ENCODE data around the gene SLC5A11. TPM values are rescaled to one million over a fixed set of nuclear protein-coding genes. Genes with fewer than 3 reads are reported as not detected.
"Not testable (repeated sequence)": the region's sequence is repeated elsewhere in the genome, so short reads cannot be mapped to it uniquely, and the experiment has no call there.

The SLC5A11 gene
- total RNA-seq, 1 donor from 2014 or later: not detected

- DNase-seq (ENCODE audit: low read depth in 2 of 2): not testable (repeated sequence)
Observed at GRCh38 chr16:24856871-24857270, 11.1 kb downstream of the SLC5A11 start.

GRCh38 chr16:24858219-24859041 lies 12.7 kb downstream of the SLC5A11 start:
- peak; percentile 64 to 72 for DNase-seq (ENCODE audit: low read depth in 2 of 2)

GRCh38 chr16:24861461-24861860 lies 15.7 kb downstream of the SLC5A11 start:
- no peak for DNase-seq (ENCODE audit: low read depth in 2 of 2)

- DNase-seq (ENCODE audit: low read depth in 2 of 2): no peak
Observed at GRCh38 chr16:24863582-24864437, 18.0 kb downstream of the SLC5A11 start.

- no peak for DNase-seq (ENCODE audit: low read depth in 2 of 2)
Observed at GRCh38 chr16:24869033-24869432, 23.3 kb downstream of the SLC5A11 start.

GRCh38 chr16:24871891-24872290 lies 26.1 kb downstream of the SLC5A11 start:
- DNase-seq (ENCODE audit: low read depth in 2 of 2): no peak

GRCh38 chr16:24873028-24873427 lies 27.3 kb downstream of the SLC5A11 start:
- DNase-seq (ENCODE audit: low read depth in 2 of 2): no peak

GRCh38 chr16:24875466-24875865 lies 29.7 kb downstream of the SLC5A11 start:
- DNase-seq (ENCODE audit: low read depth in 2 of 2): no peak

GRCh38 chr16:24876231-24876630 lies 30.5 kb downstream of the SLC5A11 start:
- no peak for DNase-seq (ENCODE audit: low read depth in 2 of 2)

GRCh38 chr16:24879684-24880083 lies 33.9 kb downstream of the SLC5A11 start:
- no peak for DNase-seq (ENCODE audit: low read depth in 2 of 2)

GRCh38 chr16:24883714-24884151 lies 38.0 kb downstream of the SLC5A11 start:
- no peak for DNase-seq (ENCODE audit: low read depth in 2 of 2)

GRCh38 chr16:24887472-24887871 lies 41.7 kb downstream of the SLC5A11 start:
- DNase-seq (ENCODE audit: low read depth in 2 of 2): no peak

- no peak for DNase-seq (ENCODE audit: low read depth in 2 of 2)
Observed at GRCh38 chr16:24890746-24891145, 45.0 kb downstream of the SLC5A11 start.

GRCh38 chr16:24896439-24896838 lies 50.7 kb downstream of the SLC5A11 start:
- DNase-seq (ENCODE audit: low read depth in 2 of 2): no peak

- DNase-seq (ENCODE audit: low read depth in 2 of 2): not testable (repeated sequence)
Observed at GRCh38 chr16:24897522-24897921, 51.8 kb downstream of the SLC5A11 start.

GRCh38 chr16:24900230-24900629 lies 54.5 kb downstream of the SLC5A11 start:
- no peak for DNase-seq (ENCODE audit: low read depth in 2 of 2)

GRCh38 chr16:24906199-24906808 lies 60.5 kb downstream of the SLC5A11 start:
- DNase-seq (ENCODE audit: low read depth in 2 of 2): peak; percentile 37 to 54

- no peak for DNase-seq (ENCODE audit: low read depth in 2 of 2)
Observed at GRCh38 chr16:24906901-24907300, 61.1 kb downstream of the SLC5A11 start.

- no peak for DNase-seq (ENCODE audit: low read depth in 2 of 2)
Observed at GRCh38 chr16:24908716-24909115, 63.0 kb downstream of the SLC5A11 start.

GRCh38 chr16:24909856-24910255 lies 64.1 kb downstream of the SLC5A11 start:
- no peak for DNase-seq (ENCODE audit: low read depth in 2 of 2)

- DNase-seq (ENCODE audit: low read depth in 2 of 2): no peak
Observed at GRCh38 chr16:24915019-24915418, 69.3 kb downstream of the SLC5A11 start.

- no peak for DNase-seq (ENCODE audit: low read depth in 2 of 2)
Observed at GRCh38 chr16:24915576-24915975, 69.8 kb downstream of the SLC5A11 start.

All from lung microvascular endothelial cell (primary cell).